ENCODE data around the gene OR9K2. TPM values are rescaled to one million over a fixed set of nuclear protein-coding genes. Genes with fewer than 3 reads are reported as not detected.

The OR9K2 gene, protein sequence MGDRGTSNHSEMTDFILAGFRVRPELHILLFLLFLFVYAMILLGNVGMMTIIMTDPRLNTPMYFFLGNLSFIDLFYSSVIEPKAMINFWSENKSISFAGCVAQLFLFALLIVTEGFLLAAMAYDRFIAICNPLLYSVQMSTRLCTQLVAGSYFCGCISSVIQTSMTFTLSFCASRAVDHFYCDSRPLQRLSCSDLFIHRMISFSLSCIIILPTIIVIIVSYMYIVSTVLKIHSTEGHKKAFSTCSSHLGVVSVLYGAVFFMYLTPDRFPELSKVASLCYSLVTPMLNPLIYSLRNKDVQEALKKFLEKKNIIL
- total RNA-seq: not detected

DNA sequence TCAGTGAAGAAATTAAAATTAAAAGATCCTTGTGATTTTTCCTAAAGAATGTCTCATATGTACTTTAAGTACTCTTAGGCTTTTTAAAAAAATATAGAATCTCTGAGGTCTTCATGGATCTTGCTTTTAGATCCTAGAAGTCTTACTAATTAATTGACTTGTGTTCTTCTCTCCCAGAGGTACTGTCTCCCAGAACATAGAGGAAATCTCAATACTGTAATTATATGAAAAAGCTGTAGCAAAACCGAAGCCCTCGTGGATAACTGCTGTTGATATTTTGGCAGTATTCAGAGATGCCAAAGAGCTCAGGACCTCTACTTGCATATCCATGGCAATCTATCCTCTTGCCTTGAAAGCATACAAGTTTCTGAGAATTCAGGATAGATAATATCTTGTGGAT lies at the start of gene OR9K2:
Gene OR9K2 (plus strand): TSS at position 301 of the 400 bp plus-strand sequence. CDS start 3,429 bp downstream, outside the sequence.

Other genes with a start within 250 kb of the OR9K2 start
- gene TESPA1, start 141.6 kb upstream of the OR9K2 start, total RNA-seq: not detected
- gene NEUROD4, start 106.4 kb upstream of the OR9K2 start, total RNA-seq: 0.23 TPM
- gene OR10A7, start 94.6 kb downstream of the OR9K2 start, total RNA-seq: not detected
- gene OR6C74, start 118.2 kb downstream of the OR9K2 start, total RNA-seq: not detected
- gene OR6C6, start 170.2 kb downstream of the OR9K2 start, total RNA-seq: not detected
- gene OR6C1, start 187.9 kb downstream of the OR9K2 start, total RNA-seq: not detected
- gene OR6C3, start 204.3 kb downstream of the OR9K2 start, total RNA-seq: not detected
- gene OR6C75, start 236.6 kb downstream of the OR9K2 start, total RNA-seq: not detected